ENCODE results near the gene STRN3.

DNA sequence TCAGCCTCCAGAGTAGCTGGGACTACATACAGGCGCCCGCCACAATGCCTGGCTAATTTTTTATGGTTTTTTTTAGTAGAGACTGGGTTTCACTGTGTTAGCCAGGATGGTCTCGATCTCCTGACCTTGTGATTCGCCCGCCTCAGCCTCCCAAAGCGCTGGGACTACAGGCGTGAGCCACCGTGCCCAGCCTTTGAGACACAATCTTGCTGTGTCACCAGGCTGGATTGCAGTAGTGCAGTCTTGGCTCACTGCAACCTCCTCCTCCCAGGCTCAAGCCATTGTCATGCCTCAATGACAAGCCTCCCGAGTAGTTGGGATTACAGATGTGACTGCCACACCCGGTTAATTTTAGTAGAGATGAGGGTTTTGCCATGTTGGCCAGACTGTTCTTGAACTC lies 21.3 kb upstream of the STRN3 start:
- no peak for TF ChIP-seq YY1 (IDR thresholded peaks at IDR 0.05)
- TF ChIP-seq, protein P1, sequence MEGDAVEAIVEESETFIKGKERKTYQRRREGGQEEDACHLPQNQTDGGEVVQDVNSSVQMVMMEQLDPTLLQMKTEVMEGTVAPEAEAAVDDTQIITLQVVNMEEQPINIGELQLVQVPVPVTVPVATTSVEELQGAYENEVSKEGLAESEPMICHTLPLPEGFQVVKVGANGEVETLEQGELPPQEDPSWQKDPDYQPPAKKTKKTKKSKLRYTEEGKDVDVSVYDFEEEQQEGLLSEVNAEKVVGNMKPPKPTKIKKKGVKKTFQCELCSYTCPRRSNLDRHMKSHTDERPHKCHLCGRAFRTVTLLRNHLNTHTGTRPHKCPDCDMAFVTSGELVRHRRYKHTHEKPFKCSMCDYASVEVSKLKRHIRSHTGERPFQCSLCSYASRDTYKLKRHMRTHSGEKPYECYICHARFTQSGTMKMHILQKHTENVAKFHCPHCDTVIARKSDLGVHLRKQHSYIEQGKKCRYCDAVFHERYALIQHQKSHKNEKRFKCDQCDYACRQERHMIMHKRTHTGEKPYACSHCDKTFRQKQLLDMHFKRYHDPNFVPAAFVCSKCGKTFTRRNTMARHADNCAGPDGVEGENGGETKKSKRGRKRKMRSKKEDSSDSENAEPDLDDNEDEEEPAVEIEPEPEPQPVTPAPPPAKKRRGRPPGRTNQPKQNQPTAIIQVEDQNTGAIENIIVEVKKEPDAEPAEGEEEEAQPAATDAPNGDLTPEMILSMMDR (IDR thresholded peaks at IDR 0.05; ENCODE audit: low read depth, low read length, missing input control), result no peak

All from liver (tissue), 2 donors.